RWPE1 (cell line): ENCODE results near the gene HS6ST2.
A peak's percentile ranks its signal among the peaks of the same experiment; 100 is the strongest.

Experiments used
- CTCF ChIA-PET: fragments of 350-600 bp; sonication (Branson Sonifier 250); formaldehyde crosslinking; extraction: SDS; loops from one replicate; lab custom pipeline; 2021; lab: Yijun Ruan, JAX
- POLR2A ChIA-PET: fragments of 400-600 bp; formaldehyde crosslinking; extraction: SDS; loops from one replicate; lab custom pipeline; 2020; ENCODE audit warnings: antibody characterized with exemption; ENCODE audit not compliant: low non-redundant PET; lab: Yijun Ruan, JAX
- DNase-seq: peaks from one replicate; pipeline ENCODE4 v3.0.0; 2012; ENCODE audit warnings: low spot score
- H3K27ac ChIP-seq: fragments of 450-650 bp; 2 replicates; pipeline ENCODE4 v1.5.1; 2017
- TF ChIP-seq, protein P1 (sequence below): fragments of 450-650 bp; conservative IDR thresholded peaks from 2 replicates; pipeline ENCODE4 v1.5.1; 2017; ENCODE audit warnings: low read depth, mild to moderate bottlenecking

HS6ST2 gene

DNA sequence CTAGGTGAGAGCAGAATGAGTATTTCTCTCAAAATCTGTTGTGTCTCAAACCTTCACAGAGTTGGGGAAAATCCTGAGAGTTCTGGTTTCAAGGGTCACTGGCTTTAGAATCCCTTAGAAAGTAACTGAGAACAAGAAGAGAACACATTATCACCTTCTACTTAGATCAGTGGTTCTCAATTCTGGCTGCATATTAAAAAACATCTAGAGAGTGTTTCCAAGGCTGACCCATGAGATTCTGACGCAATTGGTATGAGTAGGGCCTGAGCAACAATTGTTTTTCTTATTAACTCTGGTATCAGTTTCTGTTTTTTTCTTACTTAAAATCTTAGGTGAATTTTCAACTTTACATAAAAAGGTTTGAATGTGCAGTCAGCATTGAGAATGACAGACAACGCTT, 212.8 kb downstream of the HS6ST2 start:
- ChIA-PET POLR2A (no interaction called here), CTCF (no interaction called here)
- DNase-seq, result no peak
- no peak overlapping the region for H3K27ac ChIP-seq
- TF ChIP-seq, protein P1, sequence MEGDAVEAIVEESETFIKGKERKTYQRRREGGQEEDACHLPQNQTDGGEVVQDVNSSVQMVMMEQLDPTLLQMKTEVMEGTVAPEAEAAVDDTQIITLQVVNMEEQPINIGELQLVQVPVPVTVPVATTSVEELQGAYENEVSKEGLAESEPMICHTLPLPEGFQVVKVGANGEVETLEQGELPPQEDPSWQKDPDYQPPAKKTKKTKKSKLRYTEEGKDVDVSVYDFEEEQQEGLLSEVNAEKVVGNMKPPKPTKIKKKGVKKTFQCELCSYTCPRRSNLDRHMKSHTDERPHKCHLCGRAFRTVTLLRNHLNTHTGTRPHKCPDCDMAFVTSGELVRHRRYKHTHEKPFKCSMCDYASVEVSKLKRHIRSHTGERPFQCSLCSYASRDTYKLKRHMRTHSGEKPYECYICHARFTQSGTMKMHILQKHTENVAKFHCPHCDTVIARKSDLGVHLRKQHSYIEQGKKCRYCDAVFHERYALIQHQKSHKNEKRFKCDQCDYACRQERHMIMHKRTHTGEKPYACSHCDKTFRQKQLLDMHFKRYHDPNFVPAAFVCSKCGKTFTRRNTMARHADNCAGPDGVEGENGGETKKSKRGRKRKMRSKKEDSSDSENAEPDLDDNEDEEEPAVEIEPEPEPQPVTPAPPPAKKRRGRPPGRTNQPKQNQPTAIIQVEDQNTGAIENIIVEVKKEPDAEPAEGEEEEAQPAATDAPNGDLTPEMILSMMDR, result no peak

DNA sequence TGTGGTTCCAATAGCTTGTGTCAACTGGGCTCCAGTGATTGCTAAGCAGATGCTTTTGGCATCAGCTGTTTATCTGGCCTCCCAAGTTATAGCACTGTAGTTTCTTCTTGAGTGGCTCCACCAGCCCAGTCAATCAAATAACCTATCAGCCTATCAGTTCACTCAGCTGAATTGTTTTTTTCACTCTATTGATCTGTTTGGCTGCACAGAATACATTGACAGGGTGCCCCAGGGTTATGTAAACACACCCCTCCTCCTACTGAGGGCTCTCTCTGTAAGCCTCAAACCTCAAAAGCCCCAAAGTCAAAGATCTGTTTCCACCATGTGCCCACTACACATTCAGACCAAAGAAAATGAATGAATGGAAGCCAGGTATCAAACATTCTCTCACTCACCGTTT, 214.0 kb downstream of the HS6ST2 start:
- TF ChIP-seq, protein P1, result no peak
- DNase-seq, result no peak
- ChIA-PET CTCF (no interaction called here), POLR2A (no interaction called here)
- H3K27ac ChIP-seq, result no peak overlapping the region

DNA sequence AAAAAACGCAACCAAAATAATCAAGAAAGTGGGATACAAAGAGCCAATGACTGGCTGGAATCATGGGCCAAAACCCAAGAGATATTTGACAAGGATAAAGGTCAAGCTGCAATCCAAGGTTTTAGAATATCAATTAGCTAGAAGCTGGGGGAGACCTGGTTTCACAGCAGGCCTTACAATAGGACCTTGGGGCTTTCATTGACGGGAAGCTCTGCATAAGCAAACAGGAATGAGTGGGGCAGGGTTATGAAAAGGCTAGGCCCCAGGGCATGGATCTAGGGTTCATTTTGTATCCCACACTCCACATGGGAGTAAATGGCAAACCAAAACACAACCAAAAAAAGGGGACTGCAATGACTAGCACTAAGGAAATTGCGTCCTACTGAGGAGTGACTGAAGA, 215.3 kb downstream of the HS6ST2 start:
- TF ChIP-seq, protein P1, result no peak
- no peak for DNase-seq
- CTCF ChIA-PET, result interaction anchor here (0.7 kb wide), 1 partner anchor 515 kb away, joined by 4 read pairs; no protein-coding TSS in a partner anchor
- no peak overlapping the region for H3K27ac ChIP-seq
- POLR2A ChIA-PET, result interaction anchor here (0.5 kb wide), 1 partner anchor 266 kb away, joined by 3 read pairs; no protein-coding TSS in a partner anchor

DNA sequence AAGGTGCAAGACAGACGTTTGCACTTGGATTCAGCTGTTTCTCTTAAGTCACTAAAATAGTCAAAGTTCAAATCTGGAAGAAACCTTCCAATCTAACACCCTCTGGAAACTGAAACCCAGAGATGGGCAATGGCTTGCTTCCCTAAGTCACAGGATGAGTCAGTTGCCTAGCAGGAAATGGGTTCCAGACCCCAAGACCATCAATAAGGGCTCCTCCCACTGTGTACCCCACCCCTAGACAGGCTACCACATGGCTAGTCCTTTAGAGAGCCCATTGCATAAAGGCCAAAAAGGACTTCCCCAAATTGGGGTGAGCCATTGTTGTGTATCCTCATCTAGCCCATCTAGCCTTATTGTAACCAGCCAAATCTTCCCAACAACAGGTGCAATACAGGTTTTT, 216.2 kb downstream of the HS6ST2 start:
- no peak overlapping the region for H3K27ac ChIP-seq
- TF ChIP-seq, protein P1, result no peak
- no peak for DNase-seq
- ChIA-PET POLR2A (no interaction called here), CTCF (interaction anchor here (0.6 kb wide), 2 partner anchors 17 to 673 kb away, joined by 3 to 4 read pairs; partner anchors contain the start of gene GPC4)

DNA sequence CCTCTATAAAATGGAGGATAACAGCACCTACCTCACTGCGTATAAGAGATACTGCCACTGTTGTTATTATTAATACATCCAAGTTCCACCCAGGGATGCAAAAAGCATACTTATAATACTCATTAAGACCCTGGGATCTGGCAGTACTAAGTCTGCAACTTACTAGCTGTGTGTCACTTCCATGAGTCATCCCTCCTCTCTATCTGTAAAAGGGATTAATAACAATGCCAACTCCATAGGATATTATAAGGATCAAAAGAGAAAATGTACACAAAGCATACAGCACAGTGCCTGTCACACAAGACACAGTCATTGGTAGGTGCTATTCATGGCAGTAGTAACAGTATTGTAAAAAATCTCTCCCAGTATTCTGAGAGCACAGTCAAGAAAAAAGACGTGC, 216.7 kb downstream of the HS6ST2 start:
- DNase-seq, result peak; percentile 5
- TF ChIP-seq, protein P1, result no peak
- H3K27ac ChIP-seq, result no peak overlapping the region
- ChIA-PET POLR2A (no interaction called here), CTCF (interaction anchor here (0.6 kb wide), 2 partner anchors 16 to 673 kb away, joined by 3 to 4 read pairs; partner anchors contain the start of gene GPC4)

DNA sequence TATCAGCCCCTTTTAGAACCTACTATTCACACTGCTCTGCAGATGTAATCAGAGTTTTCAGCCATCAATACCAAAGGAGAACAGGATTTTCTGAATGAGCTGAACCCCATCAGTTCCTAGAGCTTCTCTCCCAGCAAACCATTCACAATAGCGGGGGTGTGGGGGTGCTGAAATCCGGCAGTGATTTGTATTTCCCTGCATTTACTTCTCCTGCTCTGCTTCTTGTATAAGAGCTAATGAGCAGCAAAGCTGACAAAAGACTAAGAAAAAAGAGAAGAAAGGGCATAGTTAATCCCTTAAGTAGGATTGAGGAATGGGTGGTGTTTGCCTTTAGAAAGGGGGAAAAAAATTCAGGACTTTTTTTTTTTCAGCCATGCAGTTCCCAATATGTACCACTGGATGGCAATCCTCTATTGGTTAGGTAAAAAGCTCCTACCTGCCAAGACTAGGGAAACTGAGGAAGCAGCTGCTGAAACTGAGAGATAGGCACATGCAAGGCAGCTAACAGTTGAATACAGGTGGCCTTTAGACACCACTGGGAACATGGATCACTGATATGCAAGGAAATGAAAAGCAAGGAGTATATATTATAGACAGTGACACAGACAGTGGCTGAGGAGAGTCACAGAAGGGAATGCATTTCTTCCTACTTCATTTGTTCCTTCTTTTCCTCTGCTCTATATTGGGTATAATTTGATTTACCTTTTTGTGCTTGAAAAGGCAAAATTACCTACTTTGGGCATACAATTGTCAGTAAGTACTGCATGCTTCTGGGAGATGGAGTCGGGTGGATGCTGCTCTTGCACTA, 217.9 kb downstream of the HS6ST2 start:
- POLR2A ChIA-PET, result no interaction called here
- DNase-seq, result peak; percentile 1
- CTCF ChIA-PET, result interaction anchor here (0.6 to 1.2 kb wide), 5 partner anchors 12 to 265 kb away, joined by 3 to 4 read pairs (median 4); no protein-coding TSS in a partner anchor
- no peak overlapping the region for H3K27ac ChIP-seq
- TF ChIP-seq, protein P1, result peak; percentile 38
